ENCODE measurements around the gene THBD. TPM values are rescaled to one million over a fixed set of nuclear protein-coding genes. Genes with fewer than 3 reads are reported as not detected.

The THBD gene
- total and polyA plus RNA-seq, 2 of the 4 experiments (the other 2 are of a cell fraction), result 0.07 TPM; not detected in 1

DNA sequence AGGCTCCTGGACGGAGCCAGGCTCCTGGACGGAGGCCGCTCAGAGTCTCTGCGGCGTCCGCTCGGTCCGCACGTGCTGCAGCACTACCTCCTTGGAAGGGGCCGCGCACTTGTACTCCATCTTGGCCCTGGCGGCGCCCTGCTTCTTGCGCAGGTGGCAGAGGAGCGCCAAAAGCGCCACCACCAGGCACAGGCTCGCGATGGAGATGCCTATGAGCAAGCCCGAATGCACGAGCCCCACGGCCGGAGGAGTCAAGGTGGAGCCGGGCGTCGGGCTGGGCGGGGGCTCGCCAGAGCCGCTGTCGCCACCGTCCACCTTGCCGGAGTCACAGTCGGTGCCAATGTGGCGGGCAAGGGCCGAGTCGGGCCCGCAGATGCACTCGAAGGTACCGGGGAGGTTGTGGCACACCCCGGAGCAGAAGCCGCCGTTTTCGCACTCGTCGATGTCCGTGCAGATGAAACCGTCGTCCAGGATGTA lies 1.7 kb downstream of the THBD start:
- Histone ChIP-seq H3K27ac (ENCODE audit: insufficient read depth, low read length) (no peak overlapping the region), H3K36me3 (ENCODE audit: control insufficient read depth, insufficient read depth, low read length) (no peaks in the 10 kb centered on the region), H3K4ac (ENCODE audit: low read depth, low read length) (no peak overlapping the region), H3K14ac (replicated peaks; ENCODE audit: low read depth, low read length) (no peak overlapping the region), H2AK9ac (replicated peaks; ENCODE audit: low read depth, low read length, poor library complexity) (no peak overlapping the region), H2BK15ac (ENCODE audit: low read depth, low read length) (no peak overlapping the region), H2BK20ac (ENCODE audit: low read depth, low read length) (no peak overlapping the region), H2AFZ (replicated peaks; ENCODE audit: low read length, poor library complexity) (no peak overlapping the region), H4K91ac (ENCODE audit: insufficient read depth, low read depth, low read length) (no peak overlapping the region), H3K4me3 (ENCODE audit: insufficient read depth, low read depth, low read length) (no peak overlapping the region), H2BK120ac (ENCODE audit: low read depth, low read length) (no peak overlapping the region), H3K27me3 (ENCODE audit: control insufficient read depth, insufficient read depth, low read length) (peaks cover 76% of the 10 kb centered on the region), H3K9ac (ENCODE audit: low read depth, low read length) (no peak overlapping the region), H4K20me1 (ENCODE audit: insufficient read depth, low read length) (no peaks in the 10 kb centered on the region; the same call in 1 of the 2 replicates), H3K4me2 (ENCODE audit: low read depth, low read length) (no peak overlapping the region), H2BK5ac (ENCODE audit: low read depth, low read length, poor library complexity, severe bottlenecking) (no peak overlapping the region), H3K23ac (ENCODE audit: low read depth, low read length) (no peak overlapping the region), H3K18ac (ENCODE audit: low read depth, low read length) (no peak overlapping the region), H3K56ac (ENCODE audit: extremely low read depth, insufficient read depth, low read length) (no peak overlapping the region), H2AK5ac (ENCODE audit: low read depth, low read length) (no peak overlapping the region), H3K79me1 (ENCODE audit: low read depth in 1 of 2, low read length in 2 of 2) (no peaks in the 10 kb centered on the region), H3K4me1 (ENCODE audit: control insufficient read depth, insufficient read depth, low read length) (peaks cover 4% of the 10 kb centered on the region; the same call in 1 of the 2 replicates), H3K9me3 (ENCODE audit: control insufficient read depth, insufficient read depth, low read length) (peaks cover 4% of the 10 kb centered on the region; the same call in 1 of the 2 replicates), H4K8ac (ENCODE audit: low read depth in 2 of 2, low read length in 2 of 2) (no peak overlapping the region), H4K5ac (ENCODE audit: low read depth, low read length) (no peak overlapping the region), H3K9me1 (ENCODE audit: insufficient read depth, low read length) (no peaks in the 10 kb centered on the region)
- CTCF ChIA-PET, result no interaction called here
- POLR2A ChIA-PET (ENCODE audit: unreplicated experiment), result no interaction called here
- BruUV-seq (replicated peaks), result no TSS peak
- DNase-seq (no peak), ATAC-seq (ENCODE audit: low read depth) (no peak)
- in situ Hi-C loops (cut with MboI; ENCODE audit: low sequenced_read_pairs), result no loop called here
- WGBS, 2 experiments (ENCODE audit: extremely low coverage in 2 of 2, insufficient read length in 1 of 2), result 30% methylated on average over 31 of the region's 47 CpGs; no CpG with 5 or more reads in 1 of the 2 experiments
- dilution Hi-C loops (cut with HindIII; ENCODE audit: low sequenced_read_pairs, unreplicated experiment), result no loop called here
- intact Hi-C loops (cut with micrococcal nuclease), result no loop called here
- TF ChIP-seq CHD1 (IDR thresholded peaks at IDR 0.05; ENCODE audit: low read depth, low read length), result no peak
- no peak for TF ChIP-seq POLR2A (IDR thresholded peaks at IDR 0.05; ENCODE audit: low read depth, low read length)
- TF ChIP-seq NFE2L2 (IDR thresholded peaks at IDR 0.05; ENCODE audit: low read depth, low read length), result no peak
- TF ChIP-seq, protein P1, sequence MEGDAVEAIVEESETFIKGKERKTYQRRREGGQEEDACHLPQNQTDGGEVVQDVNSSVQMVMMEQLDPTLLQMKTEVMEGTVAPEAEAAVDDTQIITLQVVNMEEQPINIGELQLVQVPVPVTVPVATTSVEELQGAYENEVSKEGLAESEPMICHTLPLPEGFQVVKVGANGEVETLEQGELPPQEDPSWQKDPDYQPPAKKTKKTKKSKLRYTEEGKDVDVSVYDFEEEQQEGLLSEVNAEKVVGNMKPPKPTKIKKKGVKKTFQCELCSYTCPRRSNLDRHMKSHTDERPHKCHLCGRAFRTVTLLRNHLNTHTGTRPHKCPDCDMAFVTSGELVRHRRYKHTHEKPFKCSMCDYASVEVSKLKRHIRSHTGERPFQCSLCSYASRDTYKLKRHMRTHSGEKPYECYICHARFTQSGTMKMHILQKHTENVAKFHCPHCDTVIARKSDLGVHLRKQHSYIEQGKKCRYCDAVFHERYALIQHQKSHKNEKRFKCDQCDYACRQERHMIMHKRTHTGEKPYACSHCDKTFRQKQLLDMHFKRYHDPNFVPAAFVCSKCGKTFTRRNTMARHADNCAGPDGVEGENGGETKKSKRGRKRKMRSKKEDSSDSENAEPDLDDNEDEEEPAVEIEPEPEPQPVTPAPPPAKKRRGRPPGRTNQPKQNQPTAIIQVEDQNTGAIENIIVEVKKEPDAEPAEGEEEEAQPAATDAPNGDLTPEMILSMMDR (conservative IDR thresholded peaks at IDR 0.05; ENCODE audit: low read depth, low read length), result no peak
- TF ChIP-seq, protein P2, sequence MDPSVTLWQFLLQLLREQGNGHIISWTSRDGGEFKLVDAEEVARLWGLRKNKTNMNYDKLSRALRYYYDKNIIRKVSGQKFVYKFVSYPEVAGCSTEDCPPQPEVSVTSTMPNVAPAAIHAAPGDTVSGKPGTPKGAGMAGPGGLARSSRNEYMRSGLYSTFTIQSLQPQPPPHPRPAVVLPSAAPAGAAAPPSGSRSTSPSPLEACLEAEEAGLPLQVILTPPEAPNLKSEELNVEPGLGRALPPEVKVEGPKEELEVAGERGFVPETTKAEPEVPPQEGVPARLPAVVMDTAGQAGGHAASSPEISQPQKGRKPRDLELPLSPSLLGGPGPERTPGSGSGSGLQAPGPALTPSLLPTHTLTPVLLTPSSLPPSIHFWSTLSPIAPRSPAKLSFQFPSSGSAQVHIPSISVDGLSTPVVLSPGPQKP (IDR thresholded peaks at IDR 0.05; ENCODE audit: borderline replicate concordance, low read depth, low read length), result no peak
- TF ChIP-seq RAD21 (IDR thresholded peaks at IDR 0.05; ENCODE audit: low read length), result no peak
- no peak for TF ChIP-seq MXI1 (IDR thresholded peaks at IDR 0.05; ENCODE audit: borderline replicate concordance, low read depth, low read length)
